ENCODE measurements around the gene CEP295NL.
"Not testable (repeated sequence)": the region's sequence is repeated elsewhere in the genome, so short reads cannot be mapped to it uniquely, and the experiment has no call there.

The CEP295NL gene, protein sequence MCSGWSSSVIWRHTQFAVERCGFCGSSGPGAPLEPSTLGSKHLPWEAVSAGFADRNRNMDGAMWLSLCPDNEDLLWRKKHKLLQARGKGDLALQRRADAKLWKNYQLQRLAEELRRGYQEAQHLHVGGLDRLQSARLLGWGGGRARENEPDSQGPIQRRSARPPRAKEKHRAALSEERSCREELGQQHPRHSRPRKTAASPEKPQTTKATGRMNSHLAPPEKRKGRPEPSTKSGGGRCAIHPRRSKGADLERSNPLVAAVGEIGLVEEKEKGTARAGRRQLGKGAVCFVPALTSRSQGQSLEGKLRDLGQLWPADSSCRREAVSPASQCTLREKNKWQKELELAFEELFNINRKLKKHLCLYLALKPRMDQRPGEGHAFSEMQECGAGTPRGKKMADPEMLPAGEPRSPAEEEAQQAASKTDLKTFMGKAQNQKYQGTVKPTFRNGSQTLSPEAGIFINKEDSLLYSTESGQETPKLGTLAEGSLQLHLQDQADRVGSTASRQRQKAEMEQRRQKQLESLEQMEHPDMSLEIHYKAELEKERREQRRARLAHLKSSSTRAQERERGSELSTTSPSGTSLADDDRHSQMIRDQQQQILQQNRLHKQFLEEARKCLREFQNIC

DNA sequence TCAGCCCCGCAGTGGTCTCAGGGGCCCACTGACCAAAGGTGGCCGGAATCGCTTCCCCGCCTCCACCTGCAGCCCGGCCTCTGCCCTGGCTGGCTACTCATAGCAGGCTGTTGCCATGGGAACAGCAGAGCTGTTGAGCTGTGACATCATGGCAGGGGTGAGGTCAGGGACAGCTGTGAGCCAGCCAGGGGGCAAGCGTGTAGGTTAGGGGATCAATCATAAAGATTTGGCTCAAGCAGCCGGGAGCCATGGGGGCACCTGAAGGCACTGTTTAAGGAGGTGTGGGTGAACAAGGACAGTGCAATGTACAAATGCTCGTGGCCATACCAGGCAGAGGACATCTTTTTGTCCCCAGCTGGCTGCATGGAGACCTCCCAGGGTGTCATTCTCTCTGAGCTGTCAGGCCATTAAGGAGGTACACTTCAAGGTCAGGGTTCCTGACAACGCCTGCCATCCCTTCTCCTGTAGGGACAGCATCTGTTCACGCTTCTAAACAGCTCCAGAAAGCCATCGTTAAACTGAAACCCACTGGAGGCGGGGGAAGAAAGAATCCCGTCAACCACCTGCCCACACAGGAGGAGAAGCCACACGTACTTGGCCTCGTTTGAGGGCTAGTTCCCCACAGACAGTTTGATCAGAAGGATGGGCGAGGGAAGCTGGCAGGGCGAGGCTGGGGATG, at the start of gene CEP295NL:
Gene CEP295NL (minus strand): TSS at position 101 of the 679 bp plus-strand sequence. CDS start 1,373 bp downstream, outside the sequence.
- DNase-seq = peak in 1 of 2 donors; percentile 30

DNA sequence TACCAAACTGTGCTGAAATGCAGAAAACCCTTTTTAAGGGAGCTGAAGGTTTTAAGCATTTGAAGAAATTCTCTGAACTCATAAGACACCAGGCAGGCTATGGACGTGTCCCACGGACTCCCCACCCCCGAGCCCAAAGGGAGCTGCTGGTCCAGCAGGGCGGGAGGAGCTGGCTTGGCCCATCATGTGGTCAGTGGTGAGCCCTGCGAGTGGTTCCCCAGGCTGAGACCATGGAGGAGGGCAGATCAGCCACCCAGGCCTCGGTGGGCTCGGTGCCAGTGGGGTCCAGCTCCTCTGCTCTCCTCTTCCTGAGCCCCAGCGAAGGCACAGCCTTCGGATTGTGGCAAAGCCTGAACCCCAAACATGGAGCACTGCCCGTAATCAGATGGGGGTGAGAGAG, 49.7 kb upstream of the CEP295NL start:
- no peak for DNase-seq

DNA sequence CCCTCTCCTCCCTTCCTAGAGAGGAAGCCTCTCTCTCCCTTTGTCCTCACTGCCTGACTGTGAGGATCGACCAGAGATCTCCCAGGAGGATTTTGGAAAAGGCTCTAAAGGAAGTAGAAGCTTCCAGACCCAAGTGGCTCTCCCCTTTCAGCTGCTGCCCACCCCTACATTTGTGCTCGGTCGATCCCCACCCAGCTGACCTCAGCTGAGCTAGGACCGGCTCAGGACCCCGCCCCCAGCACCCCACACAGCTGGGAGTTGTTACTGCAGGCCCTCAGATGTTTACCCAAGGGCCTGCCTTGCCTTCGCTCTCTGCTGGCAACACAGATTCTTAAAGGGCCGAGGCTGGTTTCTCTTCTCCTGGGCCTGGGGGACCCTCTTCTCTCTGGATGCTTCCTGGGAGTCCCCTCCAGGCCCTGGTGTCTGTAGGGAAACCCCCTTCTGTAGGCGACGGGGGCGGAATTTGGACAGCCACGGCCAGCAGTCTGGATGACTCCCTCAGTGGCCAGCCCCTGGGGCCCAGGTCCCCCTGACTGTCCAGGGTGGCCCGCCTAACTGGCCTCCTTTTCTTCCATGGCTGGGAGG, 49.1 kb upstream of the CEP295NL start:
- DNase-seq = no peak

DNA sequence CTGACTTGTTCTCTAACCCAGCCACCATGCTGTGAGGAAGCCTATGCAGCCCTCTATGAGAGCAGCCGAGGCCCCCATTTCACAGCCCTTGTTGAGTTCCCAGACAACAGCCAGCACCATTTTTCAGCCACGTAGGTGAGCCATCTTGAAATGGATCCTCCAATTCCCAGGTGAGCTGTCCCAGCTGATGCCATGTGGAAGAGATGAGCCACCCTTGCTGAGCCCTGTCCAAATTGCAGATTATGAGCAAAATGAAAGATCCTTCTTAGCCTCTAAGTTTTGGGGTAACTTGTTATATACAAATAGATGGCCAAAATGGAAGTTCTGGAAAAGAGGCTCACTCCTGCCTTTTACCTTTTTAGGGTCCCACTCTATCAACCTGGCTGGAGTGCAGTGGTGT, 47.9 kb upstream of the CEP295NL start:
- no peak for DNase-seq

DNA sequence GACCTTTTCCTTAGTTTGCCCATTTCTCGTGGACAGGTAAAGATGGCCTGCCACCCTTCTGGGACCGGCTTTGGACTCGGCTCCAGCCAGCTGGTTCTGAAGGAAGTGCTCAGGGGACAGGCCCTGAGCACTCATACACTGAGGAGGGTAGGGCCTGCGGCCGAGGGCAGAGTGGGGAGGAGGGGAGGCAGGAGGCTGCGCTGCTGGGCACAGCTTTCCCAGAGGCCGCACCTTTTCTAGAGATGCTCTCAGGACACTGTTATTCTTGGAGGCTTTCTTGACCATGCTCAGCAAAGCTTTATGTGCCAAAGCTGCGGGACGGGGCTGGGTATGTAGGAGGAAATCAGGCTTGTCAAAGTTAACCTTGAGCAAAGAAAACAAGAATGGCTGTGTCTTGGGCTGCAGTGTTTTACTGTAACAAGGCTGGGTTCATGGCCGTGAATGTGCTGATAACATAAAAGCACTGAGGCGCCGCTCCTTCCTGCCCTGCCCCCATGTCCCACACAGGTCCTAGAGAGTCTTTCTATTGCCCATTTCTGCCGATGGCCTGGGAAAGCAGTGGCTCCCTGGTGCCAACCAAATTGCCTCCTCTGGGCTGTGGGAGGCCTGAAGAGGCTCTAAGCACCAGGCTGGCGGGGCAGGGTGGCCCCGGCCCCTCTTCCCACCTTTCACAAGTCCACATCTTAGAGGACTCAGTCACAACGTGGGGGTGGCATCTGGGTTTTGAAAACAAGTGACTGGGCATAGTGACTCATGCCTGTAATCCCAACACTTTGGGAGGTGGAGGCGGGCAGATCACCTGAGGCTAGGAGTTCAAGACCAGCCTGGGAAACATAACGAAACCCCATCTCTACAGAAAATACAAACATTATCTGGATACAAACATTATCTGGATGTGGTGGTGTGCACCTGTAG, 44.5 kb upstream of the CEP295NL start:
- DNase-seq = peak in 1 of 2 donors; percentile 26

DNA sequence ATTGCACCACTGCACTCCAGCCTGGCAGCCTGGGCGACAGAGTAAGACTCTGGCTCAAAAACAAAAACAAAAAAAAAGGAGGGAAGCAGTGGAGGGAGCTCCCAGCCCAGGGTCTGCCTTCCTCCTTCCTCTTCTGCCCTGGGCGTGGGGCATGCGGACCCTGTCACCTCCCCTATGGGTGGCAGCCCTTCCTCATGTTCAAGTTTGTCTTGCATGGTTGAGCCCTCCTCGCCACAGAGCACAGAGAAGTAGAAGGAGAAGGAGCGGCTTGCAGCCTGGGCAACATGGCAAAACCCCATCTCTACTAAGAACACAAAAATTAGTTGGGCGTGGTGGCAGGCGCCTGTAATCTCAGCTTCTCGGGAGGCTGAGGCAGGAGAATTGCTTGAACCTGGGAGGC, 43.6 kb upstream of the CEP295NL start:
- DNase-seq = no peak

DNA sequence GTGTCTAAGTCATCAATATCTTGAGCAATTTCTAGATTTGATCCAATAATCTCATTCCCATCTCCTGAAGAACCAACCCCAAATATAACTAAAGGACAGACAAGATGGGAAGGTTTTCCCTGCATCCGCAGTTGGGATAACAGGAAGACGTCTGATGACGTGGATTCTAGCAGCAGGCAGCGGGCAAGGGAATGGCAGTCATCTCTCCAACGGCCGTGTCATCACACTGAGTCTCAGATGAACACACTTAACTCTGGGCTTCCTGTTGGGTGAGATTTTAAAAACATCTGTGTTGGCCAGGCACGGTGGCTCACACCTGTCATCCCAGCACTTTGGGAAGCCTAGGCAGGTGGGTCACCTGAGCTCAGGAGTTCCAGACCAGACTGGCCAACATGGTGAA, 43.1 kb upstream of the CEP295NL start:
- DNase-seq = no peak

DNA sequence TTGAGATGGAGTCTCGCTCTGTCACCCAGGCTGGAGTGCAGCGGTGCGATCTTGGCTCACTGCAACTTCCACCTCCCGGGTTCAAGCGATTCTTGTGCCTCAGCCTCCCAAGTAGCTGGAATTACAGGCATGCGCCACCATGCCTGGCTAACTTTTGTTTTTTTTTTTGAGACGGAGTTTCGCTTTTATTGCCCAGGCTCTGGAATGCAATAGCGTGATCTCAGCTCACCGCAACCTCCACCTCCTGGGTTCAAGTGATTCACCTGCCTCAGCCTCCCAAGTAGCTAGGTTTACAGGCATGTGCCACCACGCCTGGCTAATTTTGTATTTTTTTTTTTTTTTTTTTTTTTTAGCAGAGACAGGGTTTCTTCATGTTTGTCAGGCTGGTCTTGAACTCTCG, 42.5 kb upstream of the CEP295NL start:
- DNase-seq = not testable (repeated sequence)

DNA sequence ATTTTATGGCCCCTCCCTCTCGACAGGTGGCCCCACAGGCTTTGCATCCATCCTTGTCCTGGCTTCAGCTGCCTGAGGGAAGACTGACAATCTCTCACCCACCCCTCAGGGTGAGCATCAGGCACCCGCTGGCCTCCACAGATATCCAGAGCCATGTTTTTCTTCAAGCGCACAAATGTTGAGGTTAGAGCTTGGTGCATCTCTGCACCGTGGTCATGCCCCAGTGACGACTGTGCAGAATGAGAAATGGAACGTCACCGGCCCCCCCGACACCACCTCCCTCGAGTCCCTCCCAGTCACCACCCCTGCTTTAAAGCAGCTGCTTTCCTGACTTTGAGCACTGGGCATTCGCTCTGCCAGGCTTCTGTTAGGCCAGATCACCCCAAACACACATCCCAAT, 42.0 kb upstream of the CEP295NL start:
- no peak for DNase-seq

DNA sequence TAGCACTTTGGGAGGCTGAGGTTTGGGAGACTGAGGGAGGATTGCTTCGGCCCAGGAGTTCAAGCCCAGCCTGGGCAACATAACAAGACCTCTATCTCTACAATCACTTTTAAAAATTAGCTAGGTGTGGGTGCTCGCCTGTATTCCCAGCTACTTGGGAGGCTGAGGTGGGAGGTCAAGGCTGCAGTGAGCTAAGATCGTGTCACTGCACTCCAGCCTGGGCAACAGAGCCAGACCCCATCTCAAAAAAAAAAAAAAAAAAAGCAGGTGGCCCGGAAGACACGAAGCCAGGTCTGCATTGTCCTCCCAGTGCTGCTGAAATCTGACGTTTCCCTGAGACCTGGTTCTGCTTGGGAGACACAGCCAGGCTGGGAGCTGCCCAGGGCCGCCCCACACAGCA, 41.0 kb upstream of the CEP295NL start:
- DNase-seq = no peak

DNA sequence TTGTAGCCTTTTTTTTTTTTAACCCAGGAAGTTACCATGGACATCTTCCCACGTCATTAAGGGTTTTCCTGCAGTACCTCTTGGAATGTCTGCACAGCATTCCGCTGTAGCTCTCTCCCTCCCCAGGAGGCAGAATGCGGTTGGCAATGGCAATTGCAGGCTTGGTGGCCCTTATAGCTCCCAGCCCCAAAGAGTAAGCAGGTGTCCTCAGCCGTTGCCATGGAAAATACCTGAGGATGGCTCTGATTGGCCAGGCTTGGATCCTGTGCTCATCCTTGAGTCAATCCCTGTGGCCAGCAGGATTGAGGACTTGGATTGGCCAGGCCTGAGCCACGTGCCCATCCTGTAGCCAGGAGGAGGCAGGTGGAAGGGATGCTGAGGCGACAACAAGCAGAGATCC, 37.7 kb upstream of the CEP295NL start:
- no peak for DNase-seq

DNA sequence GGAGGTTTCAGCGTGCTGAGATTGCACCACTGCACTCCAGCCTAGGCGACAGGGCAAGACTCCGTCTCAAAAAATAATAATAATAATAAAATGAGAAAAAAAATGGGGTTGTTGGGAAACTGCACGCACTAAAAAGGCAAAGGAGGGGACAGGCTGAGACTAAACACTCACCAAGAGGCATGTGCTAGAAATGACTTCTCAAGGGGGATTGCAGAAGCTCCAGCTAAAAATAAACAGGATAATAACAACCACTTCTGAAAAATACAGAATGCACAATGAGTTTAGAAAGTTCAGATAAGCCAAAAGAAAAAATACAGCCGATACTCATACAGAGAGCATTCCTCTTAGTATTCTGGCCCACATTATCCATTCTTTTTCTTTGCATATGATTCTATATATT, 37.3 kb upstream of the CEP295NL start:
- DNase-seq = no peak

DNA sequence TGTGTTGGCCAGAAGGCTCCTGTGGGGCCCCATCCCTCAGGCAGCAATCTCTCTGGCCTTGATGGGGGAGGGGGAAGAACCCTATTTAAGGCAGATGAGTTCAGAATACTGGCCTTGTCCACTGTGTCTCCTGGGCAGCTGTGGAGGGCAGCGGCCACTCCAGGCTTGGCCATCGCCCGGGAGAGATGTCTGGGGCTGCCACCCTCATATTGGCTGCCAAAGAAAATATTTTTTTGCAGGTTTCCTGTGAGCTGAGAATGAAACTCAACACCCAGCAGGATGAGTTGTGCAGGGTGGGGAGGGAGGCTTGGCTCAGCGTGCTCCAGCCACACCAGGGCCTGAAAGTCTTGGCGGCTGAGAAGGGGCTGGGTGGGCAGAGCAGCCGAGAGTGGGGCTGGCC, 36.6 kb upstream of the CEP295NL start:
- no peak for DNase-seq

DNA sequence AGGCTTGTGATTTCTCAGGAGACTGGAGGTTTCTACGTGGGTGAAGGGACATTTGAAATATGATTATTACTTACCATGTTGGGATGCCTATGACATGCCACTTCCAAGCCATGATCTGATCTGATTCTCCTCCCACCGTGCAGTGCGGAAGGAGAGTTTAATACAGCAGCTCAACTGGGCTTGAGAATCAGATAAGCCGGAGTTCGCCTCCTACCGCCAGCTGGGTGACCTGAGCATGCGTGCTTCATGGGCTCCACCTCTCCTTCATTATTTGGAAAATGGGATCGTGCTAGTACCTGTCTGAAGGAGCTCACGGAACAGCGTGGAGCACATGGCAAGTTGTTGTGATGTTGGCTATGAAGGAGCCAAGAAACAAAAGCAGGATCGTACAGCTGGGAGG, 34.6 kb upstream of the CEP295NL start:
- no peak for DNase-seq

DNA sequence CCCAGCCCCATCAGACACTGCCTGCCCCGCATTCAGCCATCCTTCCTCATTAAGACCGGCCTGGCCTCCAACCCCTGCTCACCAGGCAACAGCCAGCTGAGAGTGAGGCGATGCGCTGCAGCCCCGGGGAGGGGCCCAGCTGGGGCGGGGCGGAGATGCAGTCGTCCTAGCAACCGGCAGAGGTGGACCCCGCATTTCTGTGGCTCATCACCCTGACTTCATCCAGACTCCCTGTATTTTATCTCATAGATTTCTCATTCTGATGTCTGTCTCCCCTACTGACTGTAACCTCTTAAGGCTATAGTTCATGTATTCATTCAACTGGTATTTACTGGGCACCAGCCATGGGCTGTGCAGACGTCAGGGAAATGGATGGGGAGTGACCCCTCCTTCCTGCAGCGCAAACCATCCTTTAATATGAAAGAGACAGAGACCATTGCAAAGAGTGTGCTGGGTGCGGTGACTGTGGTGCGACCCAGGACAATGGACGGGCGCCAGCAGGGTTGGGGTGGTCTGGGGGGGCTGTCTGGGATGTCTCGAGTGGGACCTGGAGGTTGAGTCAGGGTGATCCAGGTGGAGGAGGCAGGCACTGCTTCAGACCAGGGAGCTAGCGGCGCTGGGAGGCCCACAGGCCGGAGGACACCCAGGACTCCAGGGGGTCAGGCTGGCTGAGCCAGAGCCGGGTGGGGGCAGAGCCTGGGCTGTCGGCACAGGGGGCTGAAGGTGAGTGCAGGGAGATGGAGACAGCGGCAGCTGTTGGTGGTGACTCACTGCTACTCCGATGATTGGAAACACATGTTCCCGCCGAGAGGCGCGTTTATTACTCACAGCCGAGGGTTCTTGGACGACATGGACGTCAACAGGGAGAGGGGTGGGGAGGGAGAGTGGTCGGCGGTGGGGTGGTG, 32.7 kb upstream of the CEP295NL start:
- DNase-seq = no peak

DNA sequence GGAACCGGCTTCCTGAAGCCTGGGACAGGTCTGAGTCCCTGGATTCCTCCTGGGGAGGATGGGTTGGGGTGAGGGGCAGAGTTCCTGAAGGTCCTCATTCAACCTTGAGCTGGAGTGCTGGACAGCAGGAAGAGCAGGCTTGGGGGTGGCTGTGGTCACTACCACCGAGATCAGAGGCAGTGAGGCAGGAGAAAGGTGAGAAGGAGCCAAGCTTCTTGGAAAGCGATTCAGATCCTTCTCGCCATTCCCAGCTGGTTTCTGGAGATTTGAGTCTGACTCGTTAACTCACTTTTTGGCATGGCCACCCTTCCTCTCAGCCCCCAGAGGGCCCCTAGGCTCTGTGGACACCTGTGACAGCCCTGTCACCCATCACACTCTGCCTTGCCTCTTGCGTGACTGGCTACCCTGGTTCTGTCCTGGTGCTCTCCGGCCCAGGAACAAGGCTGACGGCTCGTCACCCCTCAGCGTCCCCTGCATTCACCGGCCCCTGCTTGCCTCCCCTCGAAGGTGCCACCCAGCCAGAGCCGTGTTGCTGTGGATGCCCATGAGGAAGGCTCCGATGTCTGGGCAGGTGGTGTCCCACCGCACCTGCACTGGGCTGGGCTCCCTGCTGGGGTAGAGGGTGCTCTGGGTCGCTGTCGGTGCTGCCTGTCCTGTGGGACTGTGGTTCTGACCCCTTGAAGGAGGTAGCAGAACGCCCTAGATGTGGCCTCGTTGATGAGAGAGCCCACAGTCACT, 31.8 kb upstream of the CEP295NL start:
- no peak for DNase-seq

DNA sequence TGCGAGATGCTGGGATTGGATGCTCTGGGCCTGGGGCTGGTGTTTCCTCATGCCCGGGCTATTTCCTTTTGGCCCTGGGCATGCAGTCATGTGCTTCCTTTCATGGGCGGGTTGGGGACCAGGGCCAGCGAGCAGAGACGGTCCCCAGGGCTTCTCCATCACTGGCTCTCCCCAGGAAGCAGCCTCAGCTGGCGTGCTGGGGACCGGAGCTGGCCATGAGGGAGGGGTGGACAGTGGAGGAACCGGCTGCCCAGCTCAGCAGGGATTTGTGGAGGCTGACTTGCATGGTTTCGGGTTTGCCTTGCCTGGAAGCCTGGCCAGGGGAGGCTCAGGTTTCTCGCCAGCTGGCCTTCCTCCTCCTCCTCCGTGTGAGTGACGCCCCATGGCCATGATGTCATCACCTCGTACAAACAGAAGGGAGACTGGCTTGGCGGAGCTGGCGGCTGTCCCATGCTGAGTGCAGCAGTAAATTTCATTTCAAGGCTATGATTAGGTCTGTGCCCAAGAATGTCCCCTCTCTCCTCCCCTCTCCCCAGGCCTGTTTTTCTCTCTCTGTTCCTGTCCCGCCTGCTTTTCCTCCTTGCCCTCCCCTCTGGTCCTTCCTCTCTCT, 31.1 kb upstream of the CEP295NL start:
- DNase-seq = peak; percentile 58

DNA sequence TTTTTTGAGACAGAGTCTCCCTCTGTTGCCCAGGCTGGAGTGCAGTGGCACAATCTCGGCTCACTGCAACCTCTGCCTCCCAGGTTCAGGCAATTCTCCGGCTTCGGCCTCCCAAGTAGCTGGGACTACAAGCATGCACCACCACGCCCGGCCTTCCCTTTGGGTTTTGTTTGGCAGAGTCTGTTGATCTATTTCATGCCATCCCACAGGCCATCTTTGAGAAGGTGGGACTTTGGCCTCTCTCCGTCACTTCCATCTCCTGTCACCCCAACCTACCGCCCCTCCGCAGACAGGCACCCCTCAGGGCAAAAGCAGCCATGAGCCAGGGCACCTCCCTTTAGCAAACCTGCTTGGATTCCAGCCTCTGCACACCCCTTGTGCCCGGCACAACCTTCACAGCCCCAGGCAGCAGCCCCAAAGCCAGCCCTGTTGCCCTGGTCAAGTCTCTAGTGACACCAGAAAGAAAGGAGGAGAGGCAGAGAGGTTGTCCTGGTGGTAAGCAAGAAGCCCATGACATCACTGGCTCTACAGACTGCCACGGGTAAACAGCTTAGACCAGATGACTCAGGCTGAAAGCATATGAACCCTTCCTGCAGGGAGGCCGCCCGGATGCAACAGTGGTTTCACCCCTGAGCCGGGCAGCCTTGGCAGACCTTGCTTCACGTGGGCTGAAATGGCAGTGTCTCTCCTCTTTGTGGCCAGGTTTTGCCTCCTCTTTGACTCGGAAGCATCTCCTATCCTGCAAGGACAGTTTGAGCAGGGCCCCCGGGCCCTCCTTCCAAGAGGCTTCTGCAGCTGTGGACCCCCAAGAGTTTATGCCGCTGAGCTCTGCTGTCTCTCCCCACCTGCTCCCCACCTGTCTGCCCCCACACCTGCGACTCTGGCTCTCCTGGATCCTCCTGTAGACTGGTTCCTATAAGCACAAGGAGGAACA, 30.3 kb upstream of the CEP295NL start:
- peak; percentile 43 to 55 for DNase-seq
